NCI-H1048 (cell line): ENCODE results near the gene KIAA0753.

ENCODE experiments used
- DNase-seq: peaks from one replicate; lab custom pipeline; 2025; lab: John Stamatoyannopoulos, UW

The KIAA0753 gene

GRCh38 chr17:6641247-6641863 is 844 bp upstream of the KIAA0753 start:
- DNase-seq, result no peak

DNA sequence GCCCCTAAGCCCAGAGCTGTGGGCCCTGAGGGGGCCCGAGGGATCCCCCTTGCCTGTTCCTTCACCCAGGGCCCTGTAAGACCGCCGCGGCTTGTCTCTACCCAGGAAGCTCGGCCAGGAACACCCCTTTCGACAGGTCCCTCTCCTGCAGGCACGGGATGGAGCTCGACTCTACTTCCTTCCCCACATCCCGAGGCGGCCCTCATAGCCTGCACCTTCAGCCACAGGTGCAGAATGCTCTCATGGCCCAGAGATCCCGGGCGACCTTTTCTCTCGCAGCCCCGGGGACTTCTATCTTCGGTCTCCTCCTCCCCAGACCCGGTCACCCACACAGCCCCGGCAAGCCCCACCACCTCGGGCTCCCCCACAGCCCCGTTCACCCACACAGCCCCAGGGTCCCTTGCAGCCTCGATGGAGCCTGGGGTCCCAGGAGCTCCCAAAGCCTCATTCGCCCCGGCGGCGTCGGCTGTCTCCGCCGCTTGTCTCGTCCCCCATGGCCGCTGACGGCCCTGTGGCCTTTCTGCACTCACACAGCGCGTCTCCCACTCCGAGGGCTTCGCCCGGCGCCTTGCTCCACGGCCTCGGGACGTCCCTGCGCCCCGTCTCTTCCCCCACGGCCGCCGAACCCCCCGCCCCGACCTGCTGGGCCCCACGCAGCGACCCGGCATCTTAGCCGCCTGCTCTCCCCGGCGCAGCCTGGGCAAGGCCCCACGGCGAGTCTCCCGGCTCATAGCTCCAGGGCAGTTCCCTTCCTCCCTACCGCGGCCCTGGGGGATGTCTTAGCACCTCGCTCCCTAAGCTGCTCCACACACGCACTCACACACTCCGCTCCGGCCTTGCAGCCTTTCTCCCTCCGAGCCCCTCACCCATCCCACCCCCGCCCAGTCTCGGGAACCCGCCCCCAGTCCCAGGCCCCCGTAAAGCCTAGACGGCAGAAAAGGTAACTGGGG is 650 bp downstream of the KIAA0753 start:
- DNase-seq, result no peak

GRCh38 chr17:6639014-6639585 is 1.4 kb downstream of the KIAA0753 start:
- no peak for DNase-seq

- DNase-seq, result no peak
Observed at GRCh38 chr17:6638046-6638908, 2.2 kb downstream of the KIAA0753 start.

GRCh38 chr17:6637458-6637840 is 3.1 kb downstream of the KIAA0753 start:
- no peak for DNase-seq

- no peak for DNase-seq
Observed at GRCh38 chr17:6636616-6637457, 3.7 kb downstream of the KIAA0753 start.

- DNase-seq, result no peak
Observed at GRCh38 chr17:6636105-6636504, 4.4 kb downstream of the KIAA0753 start.

GRCh38 chr17:6633263-6633662 is 7.2 kb downstream of the KIAA0753 start:
- DNase-seq, result no peak

- DNase-seq, result no peak
Observed at GRCh38 chr17:6632530-6632929, 8.0 kb downstream of the KIAA0753 start.

GRCh38 chr17:6630390-6630789 is 10.1 kb downstream of the KIAA0753 start:
- no peak for DNase-seq

GRCh38 chr17:6627019-6627418 is 13.5 kb downstream of the KIAA0753 start:
- no peak for DNase-seq

GRCh38 chr17:6626616-6627015 is 13.9 kb downstream of the KIAA0753 start:
- DNase-seq, result no peak

DNA sequence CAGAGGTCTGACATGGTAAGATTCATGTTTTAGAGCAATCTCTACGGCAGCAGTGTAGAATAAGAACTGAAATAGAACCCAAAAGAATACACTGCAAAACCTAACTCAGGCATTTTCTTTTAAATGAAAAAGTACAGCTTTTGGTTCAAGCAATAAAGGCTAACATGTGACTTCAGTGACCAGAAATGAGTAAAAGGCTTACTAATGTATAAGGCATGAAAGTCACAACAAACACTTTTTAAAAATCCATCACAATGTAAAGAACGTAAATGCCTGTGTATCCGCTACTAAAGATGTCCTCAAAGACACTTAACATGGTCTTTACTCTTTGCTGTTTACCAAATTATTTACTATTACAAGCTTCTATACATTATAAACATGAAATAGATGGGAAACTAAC is 16.6 kb downstream of the KIAA0753 start:
- no peak for DNase-seq

- DNase-seq, result no peak
Observed at GRCh38 chr17:6611231-6611630, 29.3 kb downstream of the KIAA0753 start.

DNA sequence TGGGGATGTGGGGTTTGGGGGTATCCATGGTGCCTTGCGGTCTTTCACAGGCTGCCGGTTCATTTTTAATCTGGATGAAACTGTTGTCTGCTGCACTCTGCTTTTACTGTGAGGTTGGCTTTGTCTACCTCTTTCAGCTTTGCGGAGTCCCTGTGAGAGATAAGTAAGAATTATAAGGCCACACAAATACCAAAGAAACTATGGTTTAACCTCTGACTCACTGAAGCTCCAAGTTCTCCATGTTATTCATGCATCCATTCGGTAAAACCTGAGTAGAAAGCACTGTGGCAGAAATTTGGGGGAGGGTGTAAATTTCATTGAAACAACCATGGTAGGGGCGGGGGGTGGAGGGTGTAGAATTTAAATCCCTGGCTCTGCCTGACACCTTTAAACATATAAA is 30.5 kb downstream of the KIAA0753 start:
- no peak for DNase-seq

GRCh38 chr17:6608321-6608720 is 32.2 kb downstream of the KIAA0753 start:
- no peak for DNase-seq

- no peak for DNase-seq
Observed at GRCh38 chr17:6605142-6605541, 35.4 kb downstream of the KIAA0753 start.

GRCh38 chr17:6603744-6604325 is 36.7 kb downstream of the KIAA0753 start:
- DNase-seq, result no peak

- no peak for DNase-seq
Observed at GRCh38 chr17:6602141-6602540, 38.4 kb downstream of the KIAA0753 start.

DNA sequence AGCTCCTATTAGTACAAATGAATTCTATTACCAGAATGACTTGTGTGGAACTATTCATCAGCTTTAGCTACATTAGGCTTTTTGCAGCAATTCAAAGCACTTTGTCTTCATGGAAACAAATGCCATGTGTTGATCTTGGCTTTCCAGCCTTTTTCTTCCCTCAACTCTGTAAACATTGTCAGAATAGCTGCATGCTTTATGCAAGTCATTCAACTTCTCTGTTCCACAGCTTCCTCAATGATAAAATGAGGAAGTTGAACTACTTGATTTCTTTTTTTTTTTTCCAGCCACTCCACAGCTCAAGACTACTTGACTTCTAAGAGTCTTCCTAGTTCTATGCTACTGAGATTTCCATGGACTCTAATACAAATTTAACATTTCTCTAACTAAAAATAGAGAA is 41.1 kb downstream of the KIAA0753 start:
- DNase-seq, result no peak

DNA sequence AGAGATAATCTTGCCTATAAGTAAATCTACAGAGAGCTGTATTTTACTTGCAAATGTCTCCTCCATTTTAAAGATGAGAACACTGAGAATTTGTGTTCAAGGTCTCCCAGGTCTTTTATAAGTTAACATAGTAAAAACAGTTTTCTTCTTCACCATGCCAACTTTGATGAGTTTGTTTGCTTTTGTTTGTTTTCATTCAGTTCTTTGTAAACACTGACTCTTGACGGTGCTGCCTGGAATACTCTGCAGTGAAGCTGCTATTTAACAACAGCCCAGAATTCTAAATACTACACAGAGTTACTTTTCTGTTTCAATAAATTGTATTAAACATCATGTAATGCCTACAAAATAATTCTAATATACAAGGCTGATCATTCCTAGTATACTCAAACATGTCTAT is 42.8 kb downstream of the KIAA0753 start:
- DNase-seq, result no peak
